ENCODE measurements around the gene DICER1. TPM values are rescaled to one million over a fixed set of nuclear protein-coding genes. Genes with fewer than 3 reads are reported as not detected.
A peak's percentile ranks its signal among the peaks of the same experiment; 100 is the strongest.

DICER1 gene
- polyA plus RNA-seq, 2 of the 4 experiments (the other 2 are of a cell fraction), result 14.1 to 46.3 TPM

DNA sequence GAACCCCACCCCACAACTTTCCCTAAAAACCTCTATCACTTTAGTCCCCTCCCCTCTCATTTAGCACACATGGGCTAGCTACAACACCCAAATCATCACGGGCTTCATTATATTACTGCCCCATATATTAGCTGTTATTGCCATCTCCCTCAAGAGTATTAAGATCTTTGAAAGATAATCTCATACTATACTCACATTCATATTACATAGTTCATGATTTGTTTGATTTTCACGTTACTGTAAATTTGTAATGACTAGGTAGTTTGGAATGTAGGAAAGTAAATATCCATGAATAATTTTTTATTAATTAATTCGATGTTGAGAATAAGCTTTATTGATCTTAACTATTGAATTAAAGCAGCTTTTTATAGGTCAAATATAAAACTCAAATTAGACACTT, 7.9 kb downstream of the DICER1 start:
- DNase-seq (ENCODE audit: low read depth in 1 of 2, low spot score in 1 of 2) (no peak), FAIRE-seq (no peak), ATAC-seq (no peak)
- ChIA-PET POLR2A (no interaction called here), CTCF (no interaction called here)
- TF ChIP-seq CEBPB (IDR thresholded peaks at IDR 0.05) (no peak), CHD2 (IDR thresholded peaks at IDR 0.05; ENCODE audit: low read length, partially characterized antibody) (no peak), E2F6 (IDR thresholded peaks at IDR 0.05; ENCODE audit: borderline replicate concordance, low read depth) (no peak), NFE2L2 (conservative IDR thresholded peaks at IDR 0.05; ENCODE audit: low read length) (no peak), ZSCAN20 (CRISPR knock-in tag; IDR thresholded peaks at IDR 0.05) (no peak), RARB (CRISPR knock-in tag; IDR thresholded peaks at IDR 0.05) (no peak), FOSB (CRISPR knock-in tag; IDR thresholded peaks at IDR 0.05) (no peak), HOXA7 (CRISPR knock-in tag; IDR thresholded peaks at IDR 0.05) (no peak), JUNB (IDR thresholded peaks at IDR 0.05) (no peak), GATA3 (IDR thresholded peaks at IDR 0.05; ENCODE audit: borderline replicate concordance) (no peak), BCL3 (IDR thresholded peaks at IDR 0.05) (no peak), RCOR1 (IDR thresholded peaks at IDR 0.05; ENCODE audit: low read depth, low read length) (no peak), FOXS1 (CRISPR knock-in tag; IDR thresholded peaks at IDR 0.05) (no peak), KDM5A (IDR thresholded peaks at IDR 0.05) (no peak), KDM1A (IDR thresholded peaks at IDR 0.05; ENCODE audit: low read depth) (no peak), TFCP2L1 (CRISPR knock-in tag; IDR thresholded peaks at IDR 0.05) (no peak), RFX5 (IDR thresholded peaks at IDR 0.05) (no peak), HOXB5 (CRISPR knock-in tag; IDR thresholded peaks at IDR 0.05) (no peak)
- peak overlapping the region; percentile 36 for H3K4me2 ChIP-seq
- H3K4me3 ChIP-seq, result no peak overlapping the region
- H3K27ac ChIP-seq, result no peak overlapping the region
- 25% methylated on average over 3 of the region's 3 CpGs for WGBS (ENCODE audit: missing lambda C conversion rate)
- peaks cover 21% of the 10 kb centered on the region for H3K4me1 ChIP-seq
- H3K9me3 ChIP-seq, result peaks cover 13% of the 10 kb centered on the region

- no peak for DNase-seq (ENCODE audit: low read depth in 1 of 2, low spot score in 1 of 2)
- Histone ChIP-seq H3K4me3 (no peak overlapping the region), H3K27ac (no peak overlapping the region), H3K4me1 (peaks cover 21% of the 10 kb centered on the region), H3K9me3 (peaks cover 13% of the 10 kb centered on the region), H3K4me2 (no peak overlapping the region)
- POLR2A ChIA-PET, result no interaction called here
- TF ChIP-seq ZSCAN20 (CRISPR knock-in tag; IDR thresholded peaks at IDR 0.05) (no peak), JUNB (IDR thresholded peaks at IDR 0.05) (no peak), MAX (IDR thresholded peaks at IDR 0.05) (no peak), PHF8 (IDR thresholded peaks at IDR 0.05; ENCODE audit: borderline replicate concordance, low read depth) (no peak), CTCF (IDR thresholded peaks at IDR 0.05) (no peak), NPAS2 (CRISPR knock-in tag; IDR thresholded peaks at IDR 0.05; ENCODE audit: borderline replicate concordance) (no peak), PBX3 (IDR thresholded peaks at IDR 0.05) (no peak), ELK1 (IDR thresholded peaks at IDR 0.05; ENCODE audit: low read depth, low read length) (no peak), BHLHE40 (IDR thresholded peaks at IDR 0.05; ENCODE audit: low read depth, low read length) (no peak), FOSL2 (IDR thresholded peaks at IDR 0.05) (no peak), FOSL2 (CRISPR knock-in tag; IDR thresholded peaks at IDR 0.05) (no peak), NR3C1 (IDR thresholded peaks at IDR 0.05) (no peak), HOXB5 (CRISPR knock-in tag; IDR thresholded peaks at IDR 0.05) (no peak), MAFK (IDR thresholded peaks at IDR 0.05; ENCODE audit: partially characterized antibody) (no peak), CHD4 (IDR thresholded peaks at IDR 0.05; ENCODE audit: borderline replicate concordance) (no peak)
- TF ChIP-seq, protein P1, sequence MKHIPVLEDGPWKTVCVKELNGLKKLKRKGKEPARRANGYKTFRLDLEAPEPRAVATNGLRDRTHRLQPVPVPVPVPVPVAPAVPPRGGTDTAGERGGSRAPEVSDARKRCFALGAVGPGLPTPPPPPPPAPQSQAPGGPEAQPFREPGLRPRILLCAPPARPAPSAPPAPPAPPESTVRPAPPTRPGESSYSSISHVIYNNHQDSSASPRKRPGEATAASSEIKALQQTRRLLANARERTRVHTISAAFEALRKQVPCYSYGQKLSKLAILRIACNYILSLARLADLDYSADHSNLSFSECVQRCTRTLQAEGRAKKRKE (CRISPR knock-in tag; IDR thresholded peaks at IDR 0.05; ENCODE audit: low read depth), result no peak
- no peak for FAIRE-seq
- CTCF ChIA-PET, result no interaction called here
- WGBS (ENCODE audit: missing lambda C conversion rate), result 97% methylated on average over 7 of the region's 7 CpGs
- no peak for ATAC-seq
These were observed 9.7 kb downstream of the DICER1 start for GRCh38 chr14:95147597-95147996.

Measured in A549 (cell line).